Measurements from ENCODE around the gene C11orf97.
"Not testable (repeated sequence)": the region's sequence is repeated elsewhere in the genome, so short reads cannot be mapped to it uniquely, and the experiment has no call there.

The C11orf97 gene

DNA sequence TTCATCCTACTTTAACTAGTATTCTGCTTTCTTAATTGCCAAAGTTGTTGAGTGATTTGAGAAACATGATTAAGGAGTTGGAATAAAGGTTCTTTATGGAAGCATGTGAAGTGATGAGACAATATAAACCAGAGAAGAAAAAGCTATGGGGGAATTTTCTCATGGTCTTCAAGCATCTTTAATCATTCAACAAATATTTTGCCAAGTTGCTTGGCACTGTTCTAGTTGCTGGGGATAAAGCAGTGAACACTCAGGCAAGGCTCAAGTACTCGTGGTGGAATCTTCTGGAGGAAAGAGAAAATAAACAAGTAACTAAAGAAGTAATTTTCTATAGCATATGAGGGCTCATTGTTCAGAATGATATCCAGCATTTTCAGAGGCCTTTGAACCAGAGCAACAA, 45.7 kb downstream of the C11orf97 start:
- DNase-seq (ENCODE audit: low spot score): no peak

DNA sequence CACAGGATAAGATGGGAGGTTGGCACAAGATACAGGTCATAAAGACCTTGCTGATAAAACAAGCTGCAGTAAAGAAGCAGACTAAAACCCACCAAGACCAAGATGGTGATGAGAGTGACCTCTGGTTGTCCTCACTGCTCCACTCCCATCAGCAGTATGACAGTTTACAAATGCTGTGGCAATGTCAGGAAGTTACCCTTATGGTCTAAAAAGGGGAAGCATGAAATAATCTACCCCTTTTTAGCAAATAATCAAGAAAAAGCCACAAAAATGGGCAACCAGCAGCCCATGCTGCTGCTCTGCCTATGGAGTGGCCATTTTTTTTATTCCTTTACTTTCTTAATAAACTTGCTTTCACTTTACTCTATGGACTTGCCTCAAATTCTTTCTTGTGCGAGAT, 46.2 kb downstream of the C11orf97 start:
- DNase-seq (ENCODE audit: low spot score): no peak

DNA sequence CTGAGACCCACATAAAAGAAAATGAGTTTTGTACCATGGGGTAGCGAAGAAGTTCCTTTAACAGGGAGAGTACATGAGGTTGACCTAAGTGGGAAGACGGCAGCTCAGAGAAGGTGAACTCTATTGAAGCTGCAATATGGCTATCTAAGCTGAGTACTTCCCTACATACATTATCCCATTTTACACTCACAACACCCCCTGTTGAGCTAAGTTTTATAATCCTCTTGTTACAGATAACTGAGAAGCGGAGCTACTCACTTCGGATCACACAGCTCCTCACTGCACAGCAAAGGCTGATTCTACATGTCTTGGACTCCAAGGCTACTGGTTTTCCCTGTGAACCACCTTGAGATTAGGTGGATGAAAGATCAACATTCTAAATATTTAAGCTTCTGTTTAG, 46.7 kb downstream of the C11orf97 start:
- DNase-seq (ENCODE audit: low spot score): no peak

DNA sequence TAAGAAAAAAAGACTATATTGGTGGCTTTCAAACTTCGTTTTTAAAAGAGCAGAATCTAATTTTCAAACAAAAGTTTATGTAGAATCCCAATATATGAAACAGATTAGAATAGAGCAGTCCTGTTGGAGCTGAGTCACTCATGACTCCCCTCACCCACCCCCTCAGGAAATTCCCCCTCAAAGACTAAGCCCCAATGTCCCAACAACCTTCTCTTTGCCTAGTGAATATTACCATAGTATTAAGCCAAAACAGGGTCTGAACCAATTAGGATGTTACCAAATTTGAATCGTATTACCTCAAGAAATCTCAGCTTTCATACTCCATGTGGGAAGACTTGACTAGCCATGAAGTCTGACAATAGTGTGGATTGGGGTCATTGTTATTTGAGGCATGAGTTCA, 47.1 kb downstream of the C11orf97 start:
- DNase-seq (ENCODE audit: low spot score): no peak

DNA sequence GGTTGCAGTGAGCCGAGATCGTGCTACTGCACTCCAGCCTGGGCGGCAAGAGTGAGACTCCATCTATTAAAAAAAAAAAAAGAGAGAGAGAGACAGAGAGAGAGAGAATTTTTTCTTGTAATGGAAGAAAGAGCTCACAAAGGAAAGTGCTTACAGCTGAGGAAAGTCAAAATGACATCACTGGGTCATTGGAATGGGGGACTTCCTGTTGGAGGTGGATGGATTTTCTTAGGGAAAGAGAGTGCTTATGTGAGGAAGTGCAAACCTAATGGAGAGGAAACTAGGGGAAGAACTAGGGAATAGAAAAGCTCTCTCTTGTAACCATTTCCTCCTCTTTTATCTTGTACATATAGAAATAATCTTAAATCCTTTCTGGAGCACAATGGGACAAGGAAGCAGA, 48.6 kb downstream of the C11orf97 start:
- DNase-seq (ENCODE audit: low spot score): no peak

DNA sequence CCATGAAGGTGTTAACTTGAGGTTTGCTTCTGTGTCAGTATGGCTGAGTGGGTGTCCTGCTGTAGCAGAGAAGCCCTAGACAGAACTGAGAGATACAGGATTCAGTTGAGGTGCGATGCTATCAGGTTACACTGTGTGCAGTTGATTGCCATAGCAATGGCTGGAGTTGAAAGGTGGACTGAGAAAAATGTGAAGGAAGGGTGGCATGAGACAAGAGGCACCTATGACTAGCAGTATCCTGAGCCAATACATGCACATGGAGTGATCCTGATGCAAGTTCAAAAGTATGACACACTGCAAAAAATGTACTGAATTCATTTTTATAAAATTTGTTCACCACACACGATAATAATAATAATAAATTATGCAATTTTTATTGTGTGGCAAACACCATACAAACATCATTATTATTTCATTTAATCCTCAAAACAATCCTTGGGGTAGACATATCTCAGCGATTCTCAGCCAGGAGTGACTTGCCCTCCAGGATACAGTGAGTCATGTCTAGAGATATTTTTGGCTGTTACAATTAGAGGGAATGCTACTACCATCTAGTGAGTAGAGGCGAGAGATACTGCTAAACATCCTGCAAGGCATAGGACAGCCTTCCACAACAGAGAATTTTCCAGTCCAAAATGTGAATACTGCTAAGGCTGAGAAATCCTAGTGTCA, 51.1 kb downstream of the C11orf97 start:
- peak; percentile 22 for DNase-seq (ENCODE audit: low spot score)

DNA sequence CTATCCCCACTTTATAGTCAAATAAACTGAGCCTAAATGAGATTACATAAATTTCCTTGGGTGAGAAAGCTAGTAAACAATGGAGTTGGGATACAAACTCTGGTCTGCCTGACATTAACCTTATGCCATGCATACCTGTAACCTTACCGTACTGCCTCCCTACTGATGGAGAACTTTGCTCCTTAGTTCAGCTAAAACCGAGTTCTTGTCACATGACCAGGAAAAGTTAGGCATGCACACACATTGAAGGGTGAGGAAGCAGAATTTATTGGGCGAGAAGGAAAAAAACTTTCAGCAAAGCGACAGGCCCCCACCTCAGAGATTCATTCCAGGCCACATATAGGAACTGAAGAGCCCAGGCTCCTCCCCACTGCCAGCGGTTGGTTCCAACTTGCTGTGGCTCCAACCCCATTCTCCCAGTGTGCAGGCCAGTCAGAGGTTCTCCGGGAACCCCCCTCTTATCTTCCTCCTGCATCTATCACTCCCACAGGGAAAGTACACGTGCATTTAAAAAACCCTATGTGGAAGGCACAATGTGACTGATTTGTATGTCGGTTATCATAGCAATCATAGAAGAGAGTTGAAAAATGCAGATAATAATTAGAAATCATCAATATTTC, 51.7 kb downstream of the C11orf97 start:
- DNase-seq (ENCODE audit: low spot score): no peak

DNA sequence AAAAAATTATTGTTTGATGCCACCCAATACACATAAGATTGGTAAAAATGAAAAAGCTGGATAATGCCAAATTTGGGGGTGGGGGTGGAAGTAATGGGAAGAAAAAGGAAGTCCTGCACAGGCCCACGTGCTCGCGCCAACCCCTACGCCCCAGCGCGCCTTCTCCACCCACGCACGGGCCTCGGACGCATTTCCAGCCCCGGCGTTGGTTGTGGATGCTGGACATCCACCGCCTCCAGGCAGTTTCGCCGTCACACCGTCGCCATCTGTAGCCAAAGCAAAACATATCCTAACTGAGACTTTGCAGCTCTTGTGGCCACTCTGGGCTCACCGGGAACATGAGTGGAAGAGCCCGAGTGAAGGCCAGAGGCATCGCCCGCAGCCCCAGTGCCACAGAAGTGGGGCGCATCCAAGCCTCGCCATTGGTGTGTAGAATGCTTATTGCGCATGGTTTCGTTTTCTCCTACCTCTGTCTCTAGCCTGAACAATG, 55.0 kb downstream of the C11orf97 start, which contains the start of gene PIWIL4:
Gene PIWIL4 (plus strand): TSS at position 188 of the 490 bp plus-strand sequence. CDS start 151 bp downstream, at position 339.
- DNase-seq (ENCODE audit: low spot score): no peak

DNA sequence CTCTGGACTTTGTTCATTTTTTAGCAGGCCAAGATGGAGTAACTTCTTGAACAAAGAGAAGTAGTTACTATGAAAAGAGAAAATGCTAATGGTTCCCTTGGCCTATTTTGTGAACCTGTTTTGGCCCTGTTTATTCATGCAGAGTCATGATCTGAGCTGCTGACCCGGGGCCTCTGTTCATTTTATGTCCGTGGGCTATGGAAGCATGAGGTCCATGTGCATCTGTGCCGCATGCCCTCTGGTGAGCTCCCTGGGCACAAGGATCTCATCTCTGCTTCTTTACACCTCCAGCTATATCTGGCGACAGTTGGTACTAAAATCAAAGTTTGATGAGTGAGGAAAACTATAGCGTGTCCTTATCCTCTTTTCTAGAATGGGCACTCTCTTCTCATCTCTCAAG, 55.9 kb downstream of the C11orf97 start:
- no peak for DNase-seq (ENCODE audit: low spot score)

DNA sequence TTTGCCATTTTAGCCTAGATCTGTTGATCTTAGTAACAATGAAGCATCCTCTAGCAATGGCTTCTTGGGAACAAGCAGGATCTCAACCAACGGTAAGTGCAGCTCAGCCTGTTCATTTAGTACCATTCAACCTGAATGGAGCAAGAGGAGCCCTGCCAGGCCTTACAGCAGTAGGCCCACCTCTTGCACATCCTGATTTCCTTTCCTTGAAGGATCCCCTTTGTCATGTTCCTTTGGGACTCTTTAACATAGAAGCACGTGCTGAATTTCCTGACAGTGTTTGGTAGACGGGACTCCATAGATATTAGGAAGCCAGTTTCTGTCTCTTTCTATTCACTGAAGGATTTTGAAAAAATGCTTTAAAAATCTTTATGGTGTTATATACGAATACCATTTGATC, 56.5 kb downstream of the C11orf97 start:
- DNase-seq (ENCODE audit: low spot score): no peak

DNA sequence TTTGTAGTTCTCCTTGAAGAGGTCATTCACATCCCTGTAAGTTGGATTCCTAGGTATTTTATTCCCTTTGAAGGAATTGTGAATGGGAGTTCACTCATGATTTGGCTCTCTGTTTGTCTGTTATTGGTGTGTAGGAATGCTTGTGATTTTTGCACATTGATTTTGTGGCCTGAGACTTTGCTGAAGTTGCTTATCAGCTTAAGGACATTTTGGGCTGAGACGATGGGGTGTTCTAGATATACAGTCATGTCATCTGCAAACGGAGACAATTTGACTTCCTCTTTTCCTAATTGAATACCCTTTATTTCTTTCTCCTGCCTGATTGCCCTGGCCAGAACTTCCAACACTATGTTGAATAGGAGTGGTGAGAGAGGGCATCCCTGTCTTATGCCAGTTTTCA, 60.7 kb downstream of the C11orf97 start:
- not testable (repeated sequence) for DNase-seq (ENCODE audit: low spot score)

DNA sequence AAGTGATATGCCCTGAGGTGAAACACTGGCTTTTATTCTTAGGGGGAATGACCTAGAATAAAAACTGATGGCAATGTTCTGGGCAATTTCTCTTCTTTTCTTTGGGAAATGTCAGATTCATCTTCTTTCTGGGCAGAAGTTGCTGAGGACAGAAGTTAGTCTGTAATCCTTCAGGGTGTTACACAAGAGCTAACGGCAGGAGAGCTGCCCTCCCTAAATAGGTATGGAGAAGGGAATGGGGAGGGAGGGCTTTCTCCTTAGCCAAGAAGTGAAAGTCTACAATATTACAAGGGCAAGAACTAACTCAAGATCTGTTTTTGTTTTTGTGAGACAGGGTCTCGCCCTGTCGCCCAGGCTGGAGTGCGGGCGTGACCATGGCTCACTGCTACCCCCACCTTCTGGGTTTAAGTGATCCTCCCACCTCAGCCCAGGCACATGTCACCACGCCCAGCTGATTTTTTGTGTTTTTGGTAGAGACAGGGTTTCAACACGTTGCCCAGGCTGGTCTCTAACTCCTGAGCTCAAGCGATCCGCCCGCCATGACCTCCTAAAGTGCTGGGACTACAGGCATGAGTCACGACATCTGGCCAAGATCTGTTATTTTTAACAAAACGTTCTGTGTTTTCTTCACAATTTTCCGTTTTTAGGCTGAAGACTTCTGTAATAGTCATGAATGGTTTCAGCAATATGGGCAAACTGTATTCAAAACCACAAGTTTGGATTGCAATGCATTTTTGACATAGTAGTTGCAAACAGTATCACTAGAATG, 62.1 kb downstream of the C11orf97 start:
- DNase-seq (ENCODE audit: low spot score): no peak

DNA sequence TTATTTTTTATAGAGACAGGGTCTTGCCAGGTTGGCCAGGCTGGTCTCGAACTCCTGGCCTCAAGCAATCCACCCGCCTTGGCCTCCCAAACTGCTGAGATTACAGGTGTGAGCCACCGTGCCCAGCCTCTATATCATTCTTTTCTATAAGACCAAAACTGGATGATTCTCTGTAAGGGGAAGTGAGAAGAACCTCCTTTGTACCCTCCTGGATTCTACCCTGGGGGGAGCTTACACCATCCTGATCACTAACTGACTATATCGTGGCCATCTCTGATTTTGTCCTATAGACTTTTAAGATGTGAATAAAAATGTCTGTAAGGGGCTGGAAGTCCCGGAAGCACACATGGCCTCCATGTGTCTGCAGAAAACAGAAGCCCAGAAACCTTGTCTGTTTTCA, 64.0 kb downstream of the C11orf97 start:
- no peak for DNase-seq (ENCODE audit: low spot score)

DNA sequence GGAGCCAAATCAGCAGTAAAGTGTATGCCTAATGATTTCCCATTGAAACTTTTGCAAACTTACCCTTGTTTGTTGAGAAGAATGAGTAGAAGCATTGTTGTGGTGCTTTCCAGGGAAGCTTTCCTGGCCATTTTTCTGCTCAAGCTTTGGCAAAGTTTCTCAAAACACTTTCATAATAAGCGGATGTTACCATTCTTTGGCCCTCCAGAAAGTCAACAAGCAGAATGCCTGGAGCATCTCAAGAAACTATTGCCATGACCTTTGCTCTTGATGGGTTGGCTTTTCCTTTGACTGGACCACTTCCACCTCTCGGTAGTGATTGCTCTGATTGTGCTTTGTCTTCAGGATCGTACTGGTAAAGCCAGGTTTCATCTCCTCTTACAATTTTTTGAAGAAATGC, 65.6 kb downstream of the C11orf97 start:
- DNase-seq (ENCODE audit: low spot score): no peak

All from Ammon's horn (tissue), 1 donor.